HFF-Myc (cell line): ENCODE results near the gene GIGYF2.

Experiments
- DNase-seq: peaks from one replicate; pipeline ENCODE4 v3.0.0-alpha.2; 2011; ENCODE audit warnings: low read depth; ENCODE audit errors: extremely low read depth
- H3K4me3 ChIP-seq: replicated peaks from 2 replicates; pipeline ENCODE4 v1.5.1; 2011; ENCODE audit warnings: low read depth, mild to moderate bottlenecking, control low read depth, low read length
- CTCF ChIP-seq: IDR thresholded peaks from 2 replicates; pipeline ENCODE4 v1.5.1; 2012; ENCODE audit warnings: mild to moderate bottlenecking, low read depth, low read length, control low read depth; ENCODE audit errors: missing control alignments

The GIGYF2 gene

GRCh38 chr2:232882505-232883115 is 185.5 kb downstream of the GIGYF2 start:
- no peak overlapping the region for H3K4me3 ChIP-seq
- no peak for DNase-seq
- TF ChIP-seq CTCF, result no peak

- no peak for DNase-seq
- H3K4me3 ChIP-seq, result no peak overlapping the region
- TF ChIP-seq CTCF, result no peak
These were observed 186.1 kb downstream of the GIGYF2 start for GRCh38 chr2:232883116-232883721.

- no peak for DNase-seq
- H3K4me3 ChIP-seq, result no peak overlapping the region
- no peak for TF ChIP-seq CTCF
These were observed 186.9 kb downstream of the GIGYF2 start for GRCh38 chr2:232884001-232884421.

- no peak overlapping the region for H3K4me3 ChIP-seq
- TF ChIP-seq CTCF, result no peak
- no peak for DNase-seq
These were observed 187.6 kb downstream of the GIGYF2 start for GRCh38 chr2:232884549-232885263.

- TF ChIP-seq CTCF, result no peak
- no peak overlapping the region for H3K4me3 ChIP-seq
- DNase-seq, result no peak
These were observed 188.3 kb downstream of the GIGYF2 start for GRCh38 chr2:232885264-232885961.

- DNase-seq, result no peak
- no peak overlapping the region for H3K4me3 ChIP-seq
- no peak for TF ChIP-seq CTCF
These were observed 189.0 kb downstream of the GIGYF2 start for GRCh38 chr2:232886176-232886575.
